Measurements from ENCODE around the gene SUN5.

The SUN5 gene

DNA sequence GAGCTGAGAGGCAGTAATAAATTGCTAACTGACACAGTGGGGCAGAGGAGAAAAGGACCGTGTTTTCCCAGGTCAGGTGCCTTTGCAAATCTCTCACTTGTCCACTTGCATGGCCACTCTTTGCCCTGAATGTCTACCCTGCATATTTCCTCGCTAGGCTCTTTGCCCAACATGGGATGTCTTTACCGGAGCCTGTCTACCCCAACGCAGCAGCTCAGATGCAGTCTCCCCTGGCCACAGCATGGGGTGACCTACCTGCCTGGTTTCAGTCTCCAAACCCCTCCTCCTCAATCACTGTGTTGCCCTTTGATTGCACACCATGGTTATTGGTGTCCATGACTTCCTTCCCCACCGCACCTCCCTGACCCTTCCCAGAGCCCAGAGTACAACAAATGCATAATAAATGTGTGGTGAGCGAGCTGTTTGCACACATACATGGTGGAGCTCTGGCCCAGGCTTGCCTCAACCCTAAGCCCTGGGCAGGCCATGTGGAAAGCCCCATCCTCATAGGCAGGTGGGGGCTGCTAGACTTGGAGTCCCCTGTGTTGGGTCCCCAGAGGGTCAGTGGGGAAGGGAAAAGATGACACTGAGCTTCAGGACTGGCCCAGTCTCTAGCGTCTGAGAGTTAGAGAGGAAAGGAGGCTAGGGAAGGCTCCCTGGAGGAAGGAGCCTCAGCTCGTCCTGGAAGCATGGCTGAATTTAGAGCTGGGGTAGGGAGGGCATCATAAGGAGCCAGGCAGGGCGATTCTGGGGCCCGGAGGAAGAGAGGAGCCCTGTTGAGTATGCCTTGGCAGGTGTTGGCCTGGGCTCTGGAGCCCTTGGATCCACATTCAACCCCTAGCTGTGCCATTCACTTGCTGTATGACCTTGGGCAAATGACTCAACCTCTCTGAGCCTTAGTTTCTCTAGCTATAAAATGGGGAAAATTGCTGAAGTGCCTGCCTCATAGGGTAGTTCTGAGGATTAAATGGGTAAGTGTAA lies 22.8 kb upstream of the SUN5 start:
- DNase-seq (ENCODE audit: low read depth): no peak

GRCh38 chr20:33026072-33026778 lies 22.0 kb upstream of the SUN5 start:
- no peak for DNase-seq (ENCODE audit: low read depth)

GRCh38 chr20:33025318-33025876 lies 21.2 kb upstream of the SUN5 start:
- no peak for DNase-seq (ENCODE audit: low read depth)

DNA sequence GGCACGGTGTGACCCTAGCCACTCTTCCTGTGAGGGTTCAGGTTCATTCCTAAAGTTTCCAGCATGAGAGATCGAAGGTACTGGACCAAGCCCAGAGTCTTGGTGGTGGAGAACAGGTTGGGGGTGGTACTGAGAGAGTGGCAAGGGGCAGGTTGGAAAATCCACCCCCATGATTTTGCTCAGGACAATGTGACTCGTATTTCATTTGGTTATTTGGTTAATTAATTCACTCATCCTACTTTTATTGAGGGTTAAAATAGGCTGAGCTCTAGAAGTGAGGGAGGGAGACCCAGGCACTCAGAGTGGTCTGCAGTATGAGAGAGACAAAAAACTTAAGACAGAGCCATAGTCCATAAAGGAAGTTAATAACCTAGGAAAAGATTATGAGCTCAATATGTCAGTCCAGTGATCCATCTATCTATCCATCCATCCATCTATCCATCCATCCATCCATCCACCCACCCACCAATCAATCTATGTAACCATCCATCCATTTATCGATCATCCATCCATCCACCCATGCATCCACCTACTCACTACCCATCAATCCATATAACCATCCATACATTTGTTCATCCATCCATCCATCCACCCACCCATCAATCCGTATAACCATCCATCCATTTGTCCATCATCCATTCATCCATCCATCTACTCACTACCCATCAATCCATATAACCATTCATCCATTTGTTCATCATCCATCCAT lies 20.5 kb upstream of the SUN5 start:
- DNase-seq (ENCODE audit: low read depth): no peak

GRCh38 chr20:33024243-33024560 lies 20.0 kb upstream of the SUN5 start:
- DNase-seq (ENCODE audit: low read depth): no peak

GRCh38 chr20:33023439-33024242 lies 19.4 kb upstream of the SUN5 start:
- DNase-seq (ENCODE audit: low read depth): no peak

DNA sequence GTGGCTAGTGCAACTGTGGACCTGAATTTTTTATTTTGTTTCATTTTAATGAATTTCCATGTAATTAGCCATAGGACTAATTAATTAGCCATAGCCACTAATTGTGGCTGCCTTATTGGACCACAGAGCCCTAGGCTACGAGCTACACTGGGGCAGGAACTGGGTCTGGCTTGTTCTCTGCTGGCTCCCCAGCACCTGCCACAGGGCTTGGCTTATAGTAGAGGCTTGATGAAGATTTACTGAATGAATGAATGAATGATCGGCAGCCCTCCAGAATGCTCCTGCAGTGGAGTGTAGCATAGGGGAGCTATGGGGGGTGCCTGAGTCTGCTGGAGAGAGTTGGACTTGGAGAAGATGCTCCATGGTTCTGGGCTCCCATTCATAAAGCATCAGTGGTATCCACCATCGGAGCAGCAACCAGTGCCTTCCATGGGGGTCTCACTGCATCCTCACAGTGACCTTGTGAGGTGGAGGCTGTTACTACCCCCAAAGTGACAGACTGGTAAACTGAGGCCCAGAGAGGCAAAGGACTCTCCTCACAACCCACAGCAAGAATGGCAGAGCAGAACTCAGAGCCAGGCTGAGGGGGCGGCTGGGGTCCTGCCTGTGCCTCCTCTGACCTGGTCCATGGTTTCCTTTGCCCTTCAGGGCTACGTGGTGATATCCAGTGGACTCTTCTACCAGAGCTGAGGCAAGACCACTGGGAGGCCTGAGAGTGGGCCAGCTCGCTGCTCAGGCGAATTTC lies 18.6 kb upstream of the SUN5 start:
- DNase-seq (ENCODE audit: low read depth): no peak

DNA sequence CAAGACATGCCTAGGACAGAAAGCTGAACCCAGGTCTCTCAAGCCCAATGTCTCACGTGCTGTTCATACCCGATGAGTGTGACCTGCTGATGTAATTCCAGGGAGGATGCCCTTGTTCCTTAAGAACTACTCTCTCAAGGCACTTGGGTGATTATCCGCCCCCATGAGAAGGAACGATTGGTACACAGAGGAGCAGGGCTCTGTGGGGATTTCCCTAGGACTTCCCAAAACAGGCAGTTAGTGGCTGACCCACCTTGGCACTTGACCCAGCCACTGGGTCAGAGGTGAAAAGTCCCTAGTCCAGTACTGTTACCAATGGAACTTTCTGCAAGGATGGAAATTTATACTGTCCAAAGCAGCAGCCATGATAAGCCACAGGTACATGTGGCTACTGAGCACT lies 18.1 kb upstream of the SUN5 start:
- DNase-seq (ENCODE audit: low read depth): no peak

DNA sequence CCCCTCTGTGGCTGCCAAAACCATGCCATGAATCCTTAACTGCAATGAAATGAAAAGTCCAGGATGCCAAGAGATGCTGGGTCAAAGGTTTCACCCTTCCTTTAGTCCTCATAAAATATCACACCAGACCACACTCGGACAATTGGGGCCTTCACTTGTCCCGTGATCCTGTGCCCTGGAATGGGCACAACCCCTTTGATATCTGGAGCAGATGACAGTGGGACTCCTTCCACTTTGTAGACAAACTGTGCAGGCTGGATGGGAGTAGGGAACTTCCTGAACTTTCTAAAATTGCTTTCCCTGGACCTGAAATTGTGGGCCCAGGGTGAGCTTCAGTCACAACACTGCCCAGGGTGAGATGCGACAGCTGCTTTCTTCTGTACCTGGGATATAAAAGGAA lies 17.6 kb upstream of the SUN5 start:
- no peak for DNase-seq (ENCODE audit: low read depth)

DNA sequence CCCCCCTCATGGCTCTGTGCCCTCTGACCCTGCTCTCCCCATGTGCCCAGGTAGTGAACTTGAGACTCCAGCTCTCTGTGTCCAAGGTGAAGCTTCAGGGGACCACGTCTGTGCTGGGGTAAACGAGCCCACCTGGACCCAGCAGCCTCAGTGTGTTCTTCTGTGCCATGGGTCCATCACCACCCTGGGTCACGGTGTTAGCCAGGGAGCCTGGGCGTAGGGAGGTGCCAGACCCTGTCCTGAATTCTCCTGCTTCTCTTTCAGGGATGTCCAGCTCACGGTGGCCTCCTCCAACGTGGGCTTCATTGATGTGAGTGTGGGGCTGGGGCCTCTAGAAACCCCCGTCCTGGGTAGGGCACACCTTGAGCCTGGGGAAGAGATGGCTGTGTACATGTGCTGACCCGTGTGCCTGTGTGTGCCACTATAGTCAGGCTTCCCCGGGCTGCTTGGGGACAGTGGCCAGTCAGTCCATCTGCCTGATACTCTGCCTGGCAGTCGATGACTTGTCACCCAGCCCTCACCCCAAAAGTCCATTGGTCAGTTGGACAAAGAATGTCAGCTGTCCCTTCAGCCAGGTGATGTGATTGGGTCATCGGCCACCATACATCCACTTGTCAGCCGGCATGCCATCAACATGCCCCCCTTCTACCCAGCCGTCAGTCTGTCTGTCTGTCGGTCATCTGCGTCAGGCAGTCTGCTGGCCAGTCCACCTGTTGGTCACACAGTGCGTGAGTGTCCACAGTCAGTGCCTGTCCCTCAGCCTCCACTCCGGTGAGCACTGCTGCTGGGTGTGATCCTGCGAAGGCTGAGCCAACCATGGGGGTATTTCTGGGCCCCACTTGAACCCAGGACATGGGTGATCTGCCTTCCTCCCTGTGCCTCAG lies 16.3 kb upstream of the SUN5 start:
- no peak for DNase-seq (ENCODE audit: low read depth)

DNA sequence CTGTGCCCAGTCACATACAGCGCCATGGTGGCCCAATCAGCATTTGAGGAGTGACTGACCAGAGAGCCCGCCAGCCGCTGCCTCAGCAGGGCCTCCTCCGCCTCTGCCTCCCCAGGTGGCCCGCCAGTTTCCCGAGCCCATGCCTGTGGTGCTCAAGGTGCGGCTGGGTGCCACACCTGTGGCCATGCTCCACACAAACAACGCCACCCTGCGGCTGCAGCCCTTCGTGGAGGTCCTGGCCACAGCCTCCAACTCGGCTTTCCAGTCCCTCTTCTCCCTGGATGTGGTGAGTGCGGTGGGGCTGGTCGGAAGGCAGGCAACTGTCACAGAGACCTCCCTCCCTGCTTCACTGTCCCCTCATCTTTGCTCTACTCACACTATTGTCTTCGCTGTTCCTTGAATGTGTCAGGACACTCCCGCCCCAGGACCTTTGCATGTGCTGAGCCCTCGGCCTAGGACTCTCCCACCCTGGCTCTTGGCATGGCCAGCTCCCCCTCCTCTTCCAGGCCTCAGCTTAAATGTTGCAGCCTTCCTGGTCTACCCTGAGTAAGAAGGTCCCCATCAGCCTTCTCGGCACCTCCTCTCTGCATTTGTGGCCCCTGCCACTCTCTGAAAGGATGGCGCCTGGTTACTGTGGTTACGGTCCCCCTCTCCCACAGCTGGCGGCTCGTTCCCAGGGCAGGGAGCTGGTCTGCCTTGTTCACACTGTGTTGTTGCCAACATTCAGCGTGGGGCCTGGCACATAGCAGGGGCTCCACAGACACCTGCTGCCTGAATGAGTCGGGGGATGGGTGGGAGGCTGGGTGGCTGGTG lies 15.4 kb upstream of the SUN5 start:
- no peak for DNase-seq (ENCODE audit: low read depth)

DNA sequence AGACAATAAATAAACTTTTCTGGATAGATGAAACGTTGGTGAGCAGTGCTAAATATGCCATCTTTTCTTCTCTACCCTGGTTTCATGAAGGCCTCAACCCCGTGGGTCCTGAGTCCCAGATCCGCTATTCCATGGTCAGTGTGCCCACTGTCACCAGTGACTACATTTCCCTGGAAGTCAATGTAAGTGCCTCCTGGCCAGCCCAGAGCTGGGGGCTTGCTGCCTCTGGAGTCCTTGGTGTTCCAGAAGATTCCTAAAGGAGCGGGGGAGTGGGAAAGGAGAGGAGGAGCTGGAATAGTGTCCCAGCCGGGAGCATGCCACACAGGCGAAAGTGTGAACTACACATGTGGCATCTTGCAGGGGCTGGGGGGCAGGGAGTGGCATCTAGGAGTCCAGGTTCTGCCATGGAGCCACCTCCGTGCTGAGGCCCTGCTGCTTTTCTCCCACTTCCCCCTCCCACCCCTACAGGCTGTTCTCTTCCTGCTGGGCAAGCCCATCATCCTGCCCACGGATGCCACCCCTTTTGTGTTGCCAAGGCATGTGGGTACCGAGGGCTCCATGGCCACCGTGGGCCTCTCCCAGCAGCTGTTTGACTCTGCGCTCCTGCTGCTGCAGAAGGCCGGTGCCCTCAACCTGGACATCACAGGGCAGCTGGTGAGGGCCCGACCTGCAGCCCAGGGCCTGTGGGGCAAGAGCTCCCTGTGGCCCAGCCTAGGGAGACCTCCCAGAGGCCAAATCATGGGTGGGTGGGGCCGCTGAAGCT lies 14.1 kb upstream of the SUN5 start:
- DNase-seq (ENCODE audit: low read depth): no peak

GRCh38 chr20:33017542-33017941 lies 13.3 kb upstream of the SUN5 start:
- no peak for DNase-seq (ENCODE audit: low read depth)

GRCh38 chr20:33016581-33017109 lies 12.4 kb upstream of the SUN5 start:
- no peak for DNase-seq (ENCODE audit: low read depth)

- no peak for DNase-seq (ENCODE audit: low read depth)
Measured at GRCh38 chr20:33015700-33016580, 11.7 kb upstream of the SUN5 start.

DNA sequence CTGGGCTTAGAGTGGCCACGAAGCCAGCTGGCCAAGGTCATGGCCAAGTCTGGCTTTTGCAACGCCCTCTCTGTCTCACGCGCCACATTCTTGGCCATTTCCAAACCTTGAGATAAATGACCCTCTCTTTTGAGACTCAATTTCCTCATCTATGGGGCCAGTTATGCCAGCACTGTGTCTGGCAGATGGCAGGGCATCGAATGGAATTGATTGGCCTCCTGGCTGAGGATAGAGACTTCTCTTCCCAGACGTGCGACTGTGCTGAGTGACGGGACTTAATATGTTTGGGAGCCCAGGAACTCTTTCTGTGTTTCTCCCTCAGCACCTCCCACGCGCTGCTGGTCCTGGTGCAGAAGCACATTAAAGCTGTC lies 10.9 kb upstream of the SUN5 start:
- DNase-seq (ENCODE audit: low read depth): no peak

Measured in GM04503 (cell line).